T-helper 2 cell treated with Interferon-gamma antibody and Interleukin-4, amounts not matched to agents 5 μg/mL and 100 μg/mL, for 36 hours (primary cell): ENCODE results near the gene BATF2.
A peak's percentile ranks its signal among the peaks of the same experiment; 100 is the strongest.
"Not testable (repeated sequence)": the region's sequence is repeated elsewhere in the genome, so short reads cannot be mapped to it uniquely, and the experiment has no call there.

Source experiments
- DNase-seq: peaks from one replicate; pipeline ENCODE4 v3.0.0; 2021; ENCODE audit warnings: low spot score
- H3K27ac Mint-ChIP-seq: one replicate; pipeline ENCODE4 v1.8.0; 2021; ENCODE audit warnings: mild to moderate bottlenecking, mixed read lengths
- H3K27me3 Mint-ChIP-seq: one replicate; pipeline ENCODE4 v1.8.0; 2021; ENCODE audit warnings: low read depth, mixed read lengths
- H3K36me3 Mint-ChIP-seq: one replicate; pipeline ENCODE4 v1.8.0; 2021; ENCODE audit warnings: low read depth, mixed read lengths
- H3K4me1 Mint-ChIP-seq: one replicate; pipeline ENCODE4 v1.8.0; 2021; ENCODE audit warnings: low read depth, mixed read lengths
- H3K4me3 Mint-ChIP-seq: one replicate; pipeline ENCODE4 v1.8.0; 2022; ENCODE audit warnings: mild to moderate bottlenecking, moderate library complexity, mixed read lengths
- H3K9me3 Mint-ChIP-seq: one replicate; pipeline ENCODE4 v1.8.0; 2021; ENCODE audit warnings: mixed read lengths

The BATF2 gene

GRCh38 chr11:65023502-65023901, 26.7 kb upstream of the BATF2 start:
- H3K9me3 Mint-ChIP-seq, DNase-seq, H3K27me3 Mint-ChIP-seq, H3K27ac Mint-ChIP-seq, H3K4me3 Mint-ChIP-seq: not testable (repeated sequence)
- peaks cover 16% of the 10 kb centered on the region for H3K4me1 Mint-ChIP-seq
- H3K36me3 Mint-ChIP-seq = peaks cover 18% of the 10 kb centered on the region

- Mint-ChIP-seq H3K27ac (no peak overlapping the region), H3K4me3 (no peak overlapping the region), H3K36me3 (peaks cover 27% of the 10 kb centered on the region), H3K4me1 (peaks cover 8% of the 10 kb centered on the region), H3K9me3 (no peaks in the 10 kb centered on the region), H3K27me3 (no peaks in the 10 kb centered on the region)
- no peak for DNase-seq
Observed at GRCh38 chr11:65021509-65021908, 24.7 kb upstream of the BATF2 start.

GRCh38 chr11:65021003-65021402, 24.2 kb upstream of the BATF2 start:
- Mint-ChIP-seq H3K27ac (no peak overlapping the region), H3K4me3 (no peak overlapping the region), H3K36me3 (peaks cover 32% of the 10 kb centered on the region), H3K9me3 (no peaks in the 10 kb centered on the region), H3K27me3 (no peaks in the 10 kb centered on the region), H3K4me1 (peaks cover 12% of the 10 kb centered on the region)
- DNase-seq = no peak

GRCh38 chr11:65019824-65020223, 23.1 kb upstream of the BATF2 start:
- Mint-ChIP-seq H3K36me3 (peaks cover 36% of the 10 kb centered on the region), H3K4me1 (peaks cover 15% of the 10 kb centered on the region), H3K9me3 (no peaks in the 10 kb centered on the region), H3K27me3 (no peaks in the 10 kb centered on the region), H3K27ac (peak overlapping the region; percentile 26), H3K4me3 (no peak overlapping the region)
- no peak for DNase-seq

GRCh38 chr11:65017937-65018336, 21.2 kb upstream of the BATF2 start:
- peaks cover 36% of the 10 kb centered on the region for H3K36me3 Mint-ChIP-seq
- H3K4me3 Mint-ChIP-seq = no peak overlapping the region
- no peak for DNase-seq
- no peak overlapping the region for H3K27ac Mint-ChIP-seq
- H3K9me3 Mint-ChIP-seq = no peaks in the 10 kb centered on the region
- H3K4me1 Mint-ChIP-seq = peaks cover 23% of the 10 kb centered on the region
- no peaks in the 10 kb centered on the region for H3K27me3 Mint-ChIP-seq

GRCh38 chr11:65016705-65017104, 19.9 kb upstream of the BATF2 start:
- Mint-ChIP-seq H3K27ac (peak overlapping the region; percentile 32), H3K9me3 (no peaks in the 10 kb centered on the region)

GRCh38 chr11:65014726-65015227, 18.0 kb upstream of the BATF2 start:
- H3K9me3 Mint-ChIP-seq = no peaks in the 10 kb centered on the region
- H3K27me3 Mint-ChIP-seq = no peaks in the 10 kb centered on the region
- no peak for DNase-seq
- peak overlapping the region; percentile 91 for H3K4me3 Mint-ChIP-seq
- peak overlapping the region; percentile 94 for H3K27ac Mint-ChIP-seq
- H3K36me3 Mint-ChIP-seq = peaks cover 27% of the 10 kb centered on the region
- H3K4me1 Mint-ChIP-seq = peaks cover 25% of the 10 kb centered on the region

More at GRCh38 chr11:65016705-65017104, 19.9 kb upstream of the BATF2 start:
- Mint-ChIP-seq H3K36me3 (peaks cover 31% of the 10 kb centered on the region), H3K4me1 (peaks cover 25% of the 10 kb centered on the region), H3K4me3 (no peak overlapping the region), H3K27me3 (no peaks in the 10 kb centered on the region)
- no peak for DNase-seq

- peak; percentile 87 for DNase-seq
Observed at GRCh38 chr11:65013888-65014725, 17.3 kb upstream of the BATF2 start, which contains the start of gene ARL2. ARL2 (plus strand) TSS chr11:65014160; CDS start chr11:65014208, 48 bp downstream.

GRCh38 chr11:65013130-65013887, 16.5 kb upstream of the BATF2 start:
- H3K36me3 Mint-ChIP-seq = peaks cover 21% of the 10 kb centered on the region
- H3K27me3 Mint-ChIP-seq = no peaks in the 10 kb centered on the region
- peak; percentile 90 for DNase-seq
- H3K27ac Mint-ChIP-seq = peak overlapping the region; percentile 99
- H3K4me3 Mint-ChIP-seq = peak overlapping the region; percentile 93
- H3K9me3 Mint-ChIP-seq = no peaks in the 10 kb centered on the region
- H3K4me1 Mint-ChIP-seq = peaks cover 25% of the 10 kb centered on the region

More at GRCh38 chr11:65013888-65014725, 17.3 kb upstream of the BATF2 start, which contains the start of gene ARL2:
- H3K9me3 Mint-ChIP-seq = no peaks in the 10 kb centered on the region
- peak within 1 kb of the TSS; percentile 93 for H3K4me3 Mint-ChIP-seq
- H3K27ac Mint-ChIP-seq = peak within 1 kb of the TSS; percentile 99
- H3K27me3 Mint-ChIP-seq = no peaks in the 10 kb centered on the region
- H3K36me3 Mint-ChIP-seq = peaks cover 24% of the 10 kb centered on the region
- H3K4me1 Mint-ChIP-seq = peaks cover 25% of the 10 kb centered on the region

- H3K36me3 Mint-ChIP-seq = no peaks in the 10 kb centered on the region
- H3K27ac Mint-ChIP-seq = no peak overlapping the region
- H3K4me1 Mint-ChIP-seq = peaks cover 7% of the 10 kb centered on the region
- no peaks in the 10 kb centered on the region for H3K9me3 Mint-ChIP-seq
- H3K4me3 Mint-ChIP-seq = no peak overlapping the region
- DNase-seq = no peak
- no peaks in the 10 kb centered on the region for H3K27me3 Mint-ChIP-seq
Observed at GRCh38 chr11:65008873-65009272, 12.1 kb upstream of the BATF2 start.

- Mint-ChIP-seq H3K27ac (no peak overlapping the region), H3K9me3 (no peaks in the 10 kb centered on the region), H3K27me3 (no peaks in the 10 kb centered on the region), H3K4me3 (no peak overlapping the region), H3K36me3 (no peaks in the 10 kb centered on the region), H3K4me1 (peaks cover 3% of the 10 kb centered on the region)
- DNase-seq = no peak
Observed at GRCh38 chr11:65008016-65008415, 11.2 kb upstream of the BATF2 start.

GRCh38 chr11:65003968-65004367, 7.2 kb upstream of the BATF2 start:
- H3K9me3 Mint-ChIP-seq, H3K27ac Mint-ChIP-seq, H3K36me3 Mint-ChIP-seq, H3K4me3 Mint-ChIP-seq, DNase-seq, H3K4me1 Mint-ChIP-seq, H3K27me3 Mint-ChIP-seq: not testable (repeated sequence)

GRCh38 chr11:65003282-65003681, 6.5 kb upstream of the BATF2 start:
- H3K4me1 Mint-ChIP-seq = peaks cover 7% of the 10 kb centered on the region
- H3K27me3 Mint-ChIP-seq = no peaks in the 10 kb centered on the region

GRCh38 chr11:65002706-65003105, 5.9 kb upstream of the BATF2 start:
- Mint-ChIP-seq H3K36me3 (no peaks in the 10 kb centered on the region), H3K27ac (no peak overlapping the region), H3K27me3 (no peaks in the 10 kb centered on the region), H3K4me1 (peaks cover 10% of the 10 kb centered on the region), H3K9me3 (no peaks in the 10 kb centered on the region), H3K4me3 (no peak overlapping the region)
- DNase-seq = no peak

More at GRCh38 chr11:65003282-65003681, 6.5 kb upstream of the BATF2 start:
- DNase-seq = no peak
- H3K4me3 Mint-ChIP-seq = no peak overlapping the region
- no peaks in the 10 kb centered on the region for H3K9me3 Mint-ChIP-seq
- no peak overlapping the region for H3K27ac Mint-ChIP-seq
- no peaks in the 10 kb centered on the region for H3K36me3 Mint-ChIP-seq
